Measurements from ENCODE around the gene MRPL36.

DNA sequence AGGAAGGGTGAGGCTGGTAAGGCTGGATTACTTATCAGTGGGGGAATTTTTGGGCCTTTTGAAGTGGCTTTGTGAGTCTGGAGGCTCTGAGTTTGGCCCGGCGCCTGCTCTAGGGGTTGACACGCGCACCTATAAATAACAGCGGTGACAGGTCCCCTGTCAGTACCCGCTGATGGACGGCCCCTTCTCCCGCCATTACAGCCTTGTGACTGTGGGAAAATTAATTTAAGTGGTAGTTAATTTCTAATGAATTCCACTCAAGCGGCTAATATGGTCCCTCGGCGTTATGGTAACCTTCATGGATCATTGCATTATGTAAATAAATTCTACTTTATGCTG lies 16.5 kb downstream of the MRPL36 start:
- TF ChIP-seq, protein P1, sequence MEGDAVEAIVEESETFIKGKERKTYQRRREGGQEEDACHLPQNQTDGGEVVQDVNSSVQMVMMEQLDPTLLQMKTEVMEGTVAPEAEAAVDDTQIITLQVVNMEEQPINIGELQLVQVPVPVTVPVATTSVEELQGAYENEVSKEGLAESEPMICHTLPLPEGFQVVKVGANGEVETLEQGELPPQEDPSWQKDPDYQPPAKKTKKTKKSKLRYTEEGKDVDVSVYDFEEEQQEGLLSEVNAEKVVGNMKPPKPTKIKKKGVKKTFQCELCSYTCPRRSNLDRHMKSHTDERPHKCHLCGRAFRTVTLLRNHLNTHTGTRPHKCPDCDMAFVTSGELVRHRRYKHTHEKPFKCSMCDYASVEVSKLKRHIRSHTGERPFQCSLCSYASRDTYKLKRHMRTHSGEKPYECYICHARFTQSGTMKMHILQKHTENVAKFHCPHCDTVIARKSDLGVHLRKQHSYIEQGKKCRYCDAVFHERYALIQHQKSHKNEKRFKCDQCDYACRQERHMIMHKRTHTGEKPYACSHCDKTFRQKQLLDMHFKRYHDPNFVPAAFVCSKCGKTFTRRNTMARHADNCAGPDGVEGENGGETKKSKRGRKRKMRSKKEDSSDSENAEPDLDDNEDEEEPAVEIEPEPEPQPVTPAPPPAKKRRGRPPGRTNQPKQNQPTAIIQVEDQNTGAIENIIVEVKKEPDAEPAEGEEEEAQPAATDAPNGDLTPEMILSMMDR (IDR thresholded peaks at IDR 0.05): no peak
- no peak for TF ChIP-seq POLR2AphosphoS5 (IDR thresholded peaks at IDR 0.05; ENCODE audit: low read depth, low read length)
- TF ChIP-seq, protein P2, sequence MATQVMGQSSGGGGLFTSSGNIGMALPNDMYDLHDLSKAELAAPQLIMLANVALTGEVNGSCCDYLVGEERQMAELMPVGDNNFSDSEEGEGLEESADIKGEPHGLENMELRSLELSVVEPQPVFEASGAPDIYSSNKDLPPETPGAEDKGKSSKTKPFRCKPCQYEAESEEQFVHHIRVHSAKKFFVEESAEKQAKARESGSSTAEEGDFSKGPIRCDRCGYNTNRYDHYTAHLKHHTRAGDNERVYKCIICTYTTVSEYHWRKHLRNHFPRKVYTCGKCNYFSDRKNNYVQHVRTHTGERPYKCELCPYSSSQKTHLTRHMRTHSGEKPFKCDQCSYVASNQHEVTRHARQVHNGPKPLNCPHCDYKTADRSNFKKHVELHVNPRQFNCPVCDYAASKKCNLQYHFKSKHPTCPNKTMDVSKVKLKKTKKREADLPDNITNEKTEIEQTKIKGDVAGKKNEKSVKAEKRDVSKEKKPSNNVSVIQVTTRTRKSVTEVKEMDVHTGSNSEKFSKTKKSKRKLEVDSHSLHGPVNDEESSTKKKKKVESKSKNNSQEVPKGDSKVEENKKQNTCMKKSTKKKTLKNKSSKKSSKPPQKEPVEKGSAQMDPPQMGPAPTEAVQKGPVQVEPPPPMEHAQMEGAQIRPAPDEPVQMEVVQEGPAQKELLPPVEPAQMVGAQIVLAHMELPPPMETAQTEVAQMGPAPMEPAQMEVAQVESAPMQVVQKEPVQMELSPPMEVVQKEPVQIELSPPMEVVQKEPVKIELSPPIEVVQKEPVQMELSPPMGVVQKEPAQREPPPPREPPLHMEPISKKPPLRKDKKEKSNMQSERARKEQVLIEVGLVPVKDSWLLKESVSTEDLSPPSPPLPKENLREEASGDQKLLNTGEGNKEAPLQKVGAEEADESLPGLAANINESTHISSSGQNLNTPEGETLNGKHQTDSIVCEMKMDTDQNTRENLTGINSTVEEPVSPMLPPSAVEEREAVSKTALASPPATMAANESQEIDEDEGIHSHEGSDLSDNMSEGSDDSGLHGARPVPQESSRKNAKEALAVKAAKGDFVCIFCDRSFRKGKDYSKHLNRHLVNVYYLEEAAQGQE (IDR thresholded peaks at IDR 0.05; ENCODE audit: insufficient read depth in 1 of 2, low read depth in 2 of 2, low read length in 1 of 2): no peak
